Measurements from ENCODE around the gene FUNDC2.
"Not testable (repeated sequence)": the region's sequence is repeated elsewhere in the genome, so short reads cannot be mapped to it uniquely, and the experiment has no call there.

FUNDC2 gene

GRCh38 chrX:155026727-155027508 lies at the start of gene FUNDC2:
TSS of gene FUNDC2 (plus strand) at chrX:155026844. CDS start at chrX:155026939, 95 bp downstream.
- peak; percentile 95 for DNase-seq (ENCODE audit: low spot score)

- no peak for DNase-seq (ENCODE audit: low spot score)
Measured at GRCh38 chrX:154979629-154980028, 47.0 kb upstream of the FUNDC2 start.

GRCh38 chrX:154980330-154981115 lies 46.1 kb upstream of the FUNDC2 start:
- peak; percentile 82 for DNase-seq (ENCODE audit: low spot score)

GRCh38 chrX:154981116-154981411 lies 45.6 kb upstream of the FUNDC2 start:
- no peak for DNase-seq (ENCODE audit: low spot score)

GRCh38 chrX:154986826-154987575 lies 39.6 kb upstream of the FUNDC2 start:
- DNase-seq (ENCODE audit: low spot score): no peak

GRCh38 chrX:154987940-154988339 lies 38.7 kb upstream of the FUNDC2 start:
- no peak for DNase-seq (ENCODE audit: low spot score)

GRCh38 chrX:154988719-154989118 lies 37.9 kb upstream of the FUNDC2 start:
- no peak for DNase-seq (ENCODE audit: low spot score)

- no peak for DNase-seq (ENCODE audit: low spot score)
Measured at GRCh38 chrX:154990496-154990895, 36.1 kb upstream of the FUNDC2 start.

- DNase-seq (ENCODE audit: low spot score): no peak
Measured at GRCh38 chrX:154991039-154991438, 35.6 kb upstream of the FUNDC2 start.

GRCh38 chrX:154991476-154991875 lies 35.2 kb upstream of the FUNDC2 start:
- DNase-seq (ENCODE audit: low spot score): no peak

- DNase-seq (ENCODE audit: low spot score): no peak
Measured at GRCh38 chrX:154998204-154998880, 28.3 kb upstream of the FUNDC2 start.

- no peak for DNase-seq (ENCODE audit: low spot score)
Measured at GRCh38 chrX:155000841-155001240, 25.8 kb upstream of the FUNDC2 start.

- no peak for DNase-seq (ENCODE audit: low spot score)
Measured at GRCh38 chrX:155001873-155002272, 24.8 kb upstream of the FUNDC2 start.

GRCh38 chrX:155005190-155005589 lies 21.5 kb upstream of the FUNDC2 start:
- no peak for DNase-seq (ENCODE audit: low spot score)

- DNase-seq (ENCODE audit: low spot score): not testable (repeated sequence)
Measured at GRCh38 chrX:155006379-155006778, 20.3 kb upstream of the FUNDC2 start.

- DNase-seq (ENCODE audit: low spot score): not testable (repeated sequence)
Measured at GRCh38 chrX:155006913-155007671, 19.6 kb upstream of the FUNDC2 start.

GRCh38 chrX:155008578-155008977 lies 18.1 kb upstream of the FUNDC2 start:
- DNase-seq (ENCODE audit: low spot score): not testable (repeated sequence)

- DNase-seq (ENCODE audit: low spot score): no peak
Measured at GRCh38 chrX:155009994-155010472, 16.6 kb upstream of the FUNDC2 start.

- no peak for DNase-seq (ENCODE audit: low spot score)
Measured at GRCh38 chrX:155020591-155020990, 6.1 kb upstream of the FUNDC2 start.

- DNase-seq (ENCODE audit: low spot score): no peak
Measured at GRCh38 chrX:155022585-155022984, 4.1 kb upstream of the FUNDC2 start, which contains the start of gene F8. TSS of gene F8 (minus strand) at chrX:155022723. CDS start at chrX:155022552, 171 bp downstream.

Measured in hematopoietic multipotent progenitor cell treated with erythropoietin and hydrocortisone succinate and interleukin-3 and kit ligand, for 17 days (in vitro differentiated cells).